Smooth muscle cell (in vitro differentiated cells): Measurements from ENCODE around the gene PDE3B. TPM values are rescaled to one million over a fixed set of nuclear protein-coding genes. Genes with fewer than 3 reads are reported as not detected.

Source experiments
- DNase-seq: peaks from one replicate; lab custom pipeline; 2025; ENCODE audit not compliant: unreplicated experiment; lab: John Stamatoyannopoulos, UW
- H2AFZ ChIP-seq: fragments of 200-600 bp; sonication (generic); 2 replicates; pipeline ENCODE4 v1.6.0; 2016; ENCODE audit warnings: antibody characterized with exemption, low read depth, mild to moderate bottlenecking
- H3F3A ChIP-seq: fragments of 200-600 bp; sonication (generic); 2 replicates; pipeline ENCODE4 v1.6.0; 2017; ENCODE audit warnings: antibody characterized with exemption, low read depth
- H3K27ac ChIP-seq: fragments of 200-600 bp; sonication (generic); 2 replicates; pipeline ENCODE4 v1.5.1; 2016; ENCODE audit warnings: low read depth, mild to moderate bottlenecking
- H3K27me3 ChIP-seq: fragments of 200-600 bp; sonication (generic); 2 replicates; pipeline ENCODE4 v1.6.1; 2016; ENCODE audit warnings: low read depth, mild to moderate bottlenecking
- H3K36me3 ChIP-seq: fragments of 200-600 bp; sonication (generic); 2 replicates; pipeline ENCODE4 v1.5.1; 2016; ENCODE audit warnings: low read depth
- H3K4me1 ChIP-seq: fragments of 200-600 bp; sonication (generic); 2 replicates; pipeline ENCODE4 v1.5.1; 2016; ENCODE audit warnings: low read depth
- H3K4me2 ChIP-seq: fragments of 200-600 bp; sonication (generic); 2 replicates; pipeline ENCODE4 v1.6.0; 2016; ENCODE audit warnings: mild to moderate bottlenecking
- H3K4me3 ChIP-seq: fragments of 200-600 bp; sonication (generic); 2 replicates; pipeline ENCODE4 v1.5.1; 2016; ENCODE audit warnings: mild to moderate bottlenecking
- H3K79me2 ChIP-seq: fragments of 200-600 bp; sonication (generic); 2 replicates; pipeline ENCODE4 v1.6.0; 2016; ENCODE audit warnings: low read depth, mild to moderate bottlenecking
- H3K9ac ChIP-seq: fragments of 200-600 bp; sonication (generic); 2 replicates; pipeline ENCODE4 v1.6.0; 2016; ENCODE audit warnings: low read depth
- H3K9me3 ChIP-seq: fragments of 200-600 bp; sonication (generic); replicated peaks from 2 replicates; pipeline ENCODE4 v1.5.1; 2016; ENCODE audit warnings: low read depth
- H4K20me1 ChIP-seq: fragments of 200-600 bp; sonication (generic); 2 replicates; pipeline ENCODE4 v1.6.0; 2016; ENCODE audit warnings: low read depth
- WGBS: methylation state at CpG from one replicate; pipeline ENCODE4 v1.1.7; 2016; ENCODE audit warnings: low lambda C conversion rate; 5-methylcytosine and 5-hydroxymethylcytosine counted together
- polyA plus RNA-seq: library from polyadenylated mRNA; unstranded; fragments of >200 nt; fragmentation: Nextera tagmentation; extraction: Ambion mirVana; gene quantifications from 2 replicates; pipeline ENCODE4 v1.2.1, GENCODE V29; 2016
- total RNA-seq: library from RNA; depleted of rRNA; stranded (reverse); fragments of >200 nt; gene quantifications from 2 replicates; pipeline ENCODE4 v1.2.3, GENCODE V29; 2014
- TF ChIP-seq, protein P1 (sequence below): fragments of 200-600 bp; sonication (generic); IDR thresholded peaks from 2 replicates; pipeline ENCODE4 v1.5.1; 2017; ENCODE audit warnings: borderline replicate concordance, mild to moderate bottlenecking, antibody characterized with exemption; ENCODE audit not compliant: insufficient read depth, poor library complexity, severe bottlenecking

The PDE3B gene
- total and polyA plus RNA-seq, 2 experiments from 2014 or later = 1.7 to 1.8 TPM

DNA sequence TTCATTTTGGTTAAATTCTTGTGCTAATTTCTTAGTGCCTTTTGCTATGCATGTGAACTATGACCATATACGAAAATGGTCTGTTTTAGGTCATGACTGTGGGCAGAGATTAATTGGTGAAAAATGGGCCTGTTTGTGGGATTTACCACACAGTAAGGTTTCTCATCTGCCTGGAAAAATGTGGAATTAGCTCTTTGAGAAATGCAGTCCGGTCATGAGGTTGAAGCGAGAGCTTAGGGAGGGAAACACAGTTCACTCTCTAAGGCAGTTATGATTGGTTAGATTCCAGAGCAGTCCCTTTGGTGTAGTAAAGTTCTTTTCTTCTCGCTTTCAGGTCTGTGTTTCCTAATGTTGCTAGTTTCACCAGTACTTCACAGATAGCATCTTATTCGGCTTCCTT lies 1.2 kb upstream of the PDE3B start:
- Histone ChIP-seq H3K27me3 (peaks cover 4% of the 10 kb centered on the region), H3F3A (no peaks in the 10 kb centered on the region), H3K9me3 (no peaks in the 10 kb centered on the region), H3K4me1 (peaks cover 8% of the 10 kb centered on the region), H3K27ac (no peak overlapping the region), H3K79me2 (no peaks in the 10 kb centered on the region), H3K4me2 (peak overlapping the region; percentile 88), H3K9ac (no peak overlapping the region), H2AFZ (peak overlapping the region; percentile 67), H3K36me3 (no peaks in the 10 kb centered on the region), H3K4me3 (peak overlapping the region; percentile 90), H4K20me1 (no peaks in the 10 kb centered on the region)
- no peak for DNase-seq
- TF ChIP-seq, protein P1, sequence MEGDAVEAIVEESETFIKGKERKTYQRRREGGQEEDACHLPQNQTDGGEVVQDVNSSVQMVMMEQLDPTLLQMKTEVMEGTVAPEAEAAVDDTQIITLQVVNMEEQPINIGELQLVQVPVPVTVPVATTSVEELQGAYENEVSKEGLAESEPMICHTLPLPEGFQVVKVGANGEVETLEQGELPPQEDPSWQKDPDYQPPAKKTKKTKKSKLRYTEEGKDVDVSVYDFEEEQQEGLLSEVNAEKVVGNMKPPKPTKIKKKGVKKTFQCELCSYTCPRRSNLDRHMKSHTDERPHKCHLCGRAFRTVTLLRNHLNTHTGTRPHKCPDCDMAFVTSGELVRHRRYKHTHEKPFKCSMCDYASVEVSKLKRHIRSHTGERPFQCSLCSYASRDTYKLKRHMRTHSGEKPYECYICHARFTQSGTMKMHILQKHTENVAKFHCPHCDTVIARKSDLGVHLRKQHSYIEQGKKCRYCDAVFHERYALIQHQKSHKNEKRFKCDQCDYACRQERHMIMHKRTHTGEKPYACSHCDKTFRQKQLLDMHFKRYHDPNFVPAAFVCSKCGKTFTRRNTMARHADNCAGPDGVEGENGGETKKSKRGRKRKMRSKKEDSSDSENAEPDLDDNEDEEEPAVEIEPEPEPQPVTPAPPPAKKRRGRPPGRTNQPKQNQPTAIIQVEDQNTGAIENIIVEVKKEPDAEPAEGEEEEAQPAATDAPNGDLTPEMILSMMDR = no peak
- WGBS = 54% methylated on average over 5 of the region's 5 CpGs

DNA sequence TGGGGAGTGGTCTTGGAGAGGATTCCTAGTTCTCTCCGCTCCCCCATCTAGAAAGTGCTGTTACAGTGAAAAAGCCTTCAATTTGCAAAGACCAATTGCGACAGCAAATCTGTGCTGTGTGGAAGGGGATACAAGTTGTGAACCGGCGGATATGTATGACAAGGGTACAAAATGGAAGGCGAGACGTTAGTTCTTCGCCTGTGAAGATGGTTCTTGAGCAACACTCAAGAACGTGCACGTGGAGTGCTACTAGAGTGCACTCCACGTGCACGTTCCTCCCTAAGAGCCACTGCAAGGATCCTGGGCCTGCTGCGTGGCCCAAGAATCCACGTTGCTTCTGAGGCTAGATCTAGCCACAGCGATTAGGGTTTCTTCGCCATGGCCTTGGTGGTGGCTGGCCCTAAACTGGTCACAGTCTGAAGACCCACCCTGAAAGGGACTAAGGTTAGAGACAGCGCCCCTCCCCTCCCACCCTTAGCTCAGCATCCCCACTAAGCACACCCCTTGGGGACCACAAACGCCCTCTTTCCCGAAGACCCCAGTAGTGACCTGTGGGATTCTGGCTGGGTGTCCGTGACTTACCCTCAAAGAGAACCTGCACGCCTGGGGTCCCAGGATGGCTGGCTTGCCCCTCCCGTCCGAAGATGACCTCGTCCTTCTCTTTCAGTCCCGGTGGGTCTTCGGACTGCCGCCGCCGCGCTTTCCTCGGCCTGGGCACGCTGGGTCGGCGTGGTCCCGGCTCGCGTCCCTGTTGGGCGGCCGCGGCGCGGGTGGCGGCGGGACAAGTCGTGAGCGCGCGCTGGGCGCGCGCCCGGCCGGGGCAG lies 519 bp upstream of the PDE3B start:
- 29% methylated on average over 49 of the region's 52 CpGs for WGBS

DNA sequence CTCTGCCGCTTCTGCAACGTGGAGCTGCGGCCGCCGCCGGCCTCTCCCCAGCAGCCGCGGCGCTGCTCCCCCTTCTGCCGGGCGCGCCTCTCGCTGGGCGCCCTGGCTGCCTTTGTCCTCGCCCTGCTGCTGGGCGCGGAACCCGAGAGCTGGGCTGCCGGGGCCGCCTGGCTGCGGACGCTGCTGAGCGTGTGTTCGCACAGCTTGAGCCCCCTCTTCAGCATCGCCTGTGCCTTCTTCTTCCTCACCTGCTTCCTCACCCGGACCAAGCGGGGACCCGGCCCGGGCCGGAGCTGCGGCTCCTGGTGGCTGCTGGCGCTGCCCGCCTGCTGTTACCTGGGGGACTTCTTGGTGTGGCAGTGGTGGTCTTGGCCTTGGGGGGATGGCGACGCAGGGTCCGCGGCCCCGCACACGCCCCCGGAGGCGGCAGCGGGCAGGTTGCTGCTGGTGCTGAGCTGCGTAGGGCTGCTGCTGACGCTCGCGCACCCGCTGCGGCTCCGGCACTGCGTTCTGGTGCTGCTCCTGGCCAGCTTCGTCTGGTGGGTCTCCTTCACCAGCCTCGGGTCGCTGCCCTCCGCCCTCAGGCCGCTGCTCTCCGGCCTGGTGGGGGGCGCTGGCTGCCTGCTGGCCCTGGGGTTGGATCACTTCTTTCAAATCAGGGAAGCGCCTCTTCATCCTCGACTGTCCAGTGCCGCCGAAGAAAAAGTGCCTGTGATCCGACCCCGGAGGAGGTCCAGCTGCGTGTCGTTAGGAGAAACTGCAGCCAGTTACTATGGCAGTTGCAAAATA lies 816 bp downstream of the PDE3B start:
- Histone ChIP-seq H3K27ac (no peak overlapping the region), H3K9me3 (no peaks in the 10 kb centered on the region), H3K4me2 (peak overlapping the region; percentile 88), H2AFZ (peak overlapping the region; percentile 99), H4K20me1 (no peaks in the 10 kb centered on the region), H3K79me2 (peaks cover 7% of the 10 kb centered on the region), H3K36me3 (no peaks in the 10 kb centered on the region), H3K27me3 (peaks cover 4% of the 10 kb centered on the region), H3K9ac (peak overlapping the region; percentile 18), H3K4me3 (peak overlapping the region; percentile 90), H3F3A (no peaks in the 10 kb centered on the region), H3K4me1 (peaks cover 8% of the 10 kb centered on the region)
- DNase-seq = no peak
- under 1% methylated on average over 65 of the region's 65 CpGs for WGBS
- TF ChIP-seq, protein P1 = peak; percentile 8

More for the DNA sequence above, 519 bp upstream of the PDE3B start:
- no peak overlapping the region for H3K9ac ChIP-seq
- peaks cover 5% of the 10 kb centered on the region for H3K79me2 ChIP-seq
- H3K27me3 ChIP-seq = peaks cover 4% of the 10 kb centered on the region
- peak overlapping the region; percentile 67 for H2AFZ ChIP-seq
- no peaks in the 10 kb centered on the region for H4K20me1 ChIP-seq
- H3K4me1 ChIP-seq = peaks cover 8% of the 10 kb centered on the region
- H3K9me3 ChIP-seq = no peaks in the 10 kb centered on the region
- H3K4me3 ChIP-seq = peak overlapping the region; percentile 90
- no peak for DNase-seq
- no peaks in the 10 kb centered on the region for H3F3A ChIP-seq
- no peak overlapping the region for H3K27ac ChIP-seq
- TF ChIP-seq, protein P1 = no peak
- H3K4me2 ChIP-seq = peak overlapping the region; percentile 88
- no peaks in the 10 kb centered on the region for H3K36me3 ChIP-seq
